SKM-1 (cell line): Measurements from ENCODE around the gene PTCHD1.

Experiments
- DNase-seq: peaks from one replicate; lab custom pipeline; 2025; ENCODE audit not compliant: unreplicated experiment; lab: John Stamatoyannopoulos, UW

Gene PTCHD1

GRCh38 chrX:23394421-23394820, 59.8 kb downstream of the PTCHD1 start:
- no peak for DNase-seq

- no peak for DNase-seq
Measured at GRCh38 chrX:23396263-23396662, 61.6 kb downstream of the PTCHD1 start.

GRCh38 chrX:23398570-23398969, 63.9 kb downstream of the PTCHD1 start:
- no peak for DNase-seq

GRCh38 chrX:23403849-23404248, 69.2 kb downstream of the PTCHD1 start:
- no peak for DNase-seq

- no peak for DNase-seq
Measured at GRCh38 chrX:23422912-23423311, 88.3 kb downstream of the PTCHD1 start.

GRCh38 chrX:23434356-23434884, 99.8 kb downstream of the PTCHD1 start:
- no peak for DNase-seq

- DNase-seq, result no peak
Measured at GRCh38 chrX:23435108-23435507, 100.5 kb downstream of the PTCHD1 start.

- no peak for DNase-seq
Measured at GRCh38 chrX:23435575-23435974, 100.9 kb downstream of the PTCHD1 start.

- no peak for DNase-seq
Measured at GRCh38 chrX:23436875-23437274, 102.2 kb downstream of the PTCHD1 start.

GRCh38 chrX:23451266-23451665, 116.6 kb downstream of the PTCHD1 start:
- no peak for DNase-seq
